ENCODE measurements around the gene SEPTIN8. TPM values are rescaled to one million over a fixed set of nuclear protein-coding genes. Genes with fewer than 3 reads are reported as not detected.

Gene SEPTIN8
- total RNA-seq, 1 donor from 2014 or later = 97.5 TPM

DNA sequence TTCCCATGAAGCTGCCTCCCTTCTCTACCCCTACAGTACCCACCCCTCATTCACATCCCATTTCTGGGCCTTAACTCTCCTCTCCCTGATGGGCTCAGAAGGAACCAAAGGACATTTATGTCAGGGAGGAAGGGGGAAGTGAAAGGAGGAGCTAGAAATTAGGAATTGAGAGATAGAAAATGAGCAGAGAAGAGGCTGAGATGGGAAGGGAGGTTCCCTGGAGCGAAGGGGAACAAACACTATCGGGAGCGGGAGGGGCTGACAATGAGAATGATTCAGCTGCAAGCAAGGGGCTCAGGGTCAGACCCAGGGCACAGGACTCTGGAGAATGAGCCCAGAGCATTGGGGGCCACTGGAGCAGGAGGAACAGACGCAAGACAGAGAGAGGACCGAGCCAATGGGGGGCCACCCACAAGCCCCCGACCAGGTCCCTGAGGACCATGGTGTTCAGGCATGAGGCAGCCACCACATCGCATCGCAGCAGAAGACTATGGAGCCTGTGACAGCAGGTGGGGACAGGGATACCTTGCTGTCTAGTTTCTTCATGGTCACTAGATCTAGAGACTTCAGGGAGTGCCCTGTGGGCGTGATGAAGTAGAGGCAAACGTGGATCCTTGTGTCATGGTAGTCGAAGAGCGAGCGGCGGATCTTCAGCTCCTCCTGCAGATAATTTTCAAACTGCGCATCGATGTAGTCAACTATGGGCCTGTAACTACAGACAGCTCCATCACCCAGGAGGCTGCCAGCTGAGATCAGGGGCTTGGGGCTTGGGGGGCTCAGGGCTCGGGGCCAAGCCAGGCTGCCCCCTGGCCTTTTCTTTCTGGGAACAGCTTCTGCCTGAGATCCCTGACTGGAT is 13.6 kb downstream of the SEPTIN8 start:
- no peaks in the 10 kb centered on the region for H3K27me3 Mint-ChIP-seq (ENCODE audit: low read depth, unreplicated experiment)
- no peaks in the 10 kb centered on the region for H3K9me3 Mint-ChIP-seq (ENCODE audit: unreplicated experiment)
- TF ChIP-seq EZH2 (IDR thresholded peaks at IDR 0.05; ENCODE audit: insufficient read depth, low read length) = no peak
- TF ChIP-seq, protein P1, sequence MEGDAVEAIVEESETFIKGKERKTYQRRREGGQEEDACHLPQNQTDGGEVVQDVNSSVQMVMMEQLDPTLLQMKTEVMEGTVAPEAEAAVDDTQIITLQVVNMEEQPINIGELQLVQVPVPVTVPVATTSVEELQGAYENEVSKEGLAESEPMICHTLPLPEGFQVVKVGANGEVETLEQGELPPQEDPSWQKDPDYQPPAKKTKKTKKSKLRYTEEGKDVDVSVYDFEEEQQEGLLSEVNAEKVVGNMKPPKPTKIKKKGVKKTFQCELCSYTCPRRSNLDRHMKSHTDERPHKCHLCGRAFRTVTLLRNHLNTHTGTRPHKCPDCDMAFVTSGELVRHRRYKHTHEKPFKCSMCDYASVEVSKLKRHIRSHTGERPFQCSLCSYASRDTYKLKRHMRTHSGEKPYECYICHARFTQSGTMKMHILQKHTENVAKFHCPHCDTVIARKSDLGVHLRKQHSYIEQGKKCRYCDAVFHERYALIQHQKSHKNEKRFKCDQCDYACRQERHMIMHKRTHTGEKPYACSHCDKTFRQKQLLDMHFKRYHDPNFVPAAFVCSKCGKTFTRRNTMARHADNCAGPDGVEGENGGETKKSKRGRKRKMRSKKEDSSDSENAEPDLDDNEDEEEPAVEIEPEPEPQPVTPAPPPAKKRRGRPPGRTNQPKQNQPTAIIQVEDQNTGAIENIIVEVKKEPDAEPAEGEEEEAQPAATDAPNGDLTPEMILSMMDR (IDR thresholded peaks at IDR 0.05; ENCODE audit: insufficient read depth, low read depth, low read length) = no peak
- H3K36me3 ChIP-seq (ENCODE audit: insufficient read depth, low read length) = peaks cover 13% of the 10 kb centered on the region
- H3K4me2 ChIP-seq (ENCODE audit: low read length) = no peak overlapping the region
- no peak overlapping the region for H3K27ac Mint-ChIP-seq (ENCODE audit: unreplicated experiment)
- H3K9ac ChIP-seq (ENCODE audit: low read length) = no peak overlapping the region
- H3K9me3 ChIP-seq (ENCODE audit: insufficient read depth, low read depth, low read length) = no peaks in the 10 kb centered on the region
- peaks cover 23% of the 10 kb centered on the region for H3K79me2 ChIP-seq (ENCODE audit: insufficient read depth, low read length)
- no peak overlapping the region for H2AFZ ChIP-seq (ENCODE audit: low read depth, low read length)
- no peak overlapping the region for H3K27ac ChIP-seq (ENCODE audit: low read depth, low read length)
- H4K20me1 ChIP-seq (ENCODE audit: insufficient read depth, low read length) = peaks cover 31% of the 10 kb centered on the region
- H3K27me3 ChIP-seq (ENCODE audit: insufficient read depth, low read length) = no peaks in the 10 kb centered on the region
- H3K4me1 Mint-ChIP-seq (ENCODE audit: low read depth, unreplicated experiment) = peaks cover 16% of the 10 kb centered on the region
- H3K4me3 ChIP-seq (ENCODE audit: insufficient read depth, low read depth, low read length) = no peak overlapping the region
- FAIRE-seq (no peak), DNase-seq (ENCODE audit: low read depth) (no peak)
- peaks cover 13% of the 10 kb centered on the region for H3K4me1 ChIP-seq (ENCODE audit: insufficient read depth, low read length)
- H3K36me3 Mint-ChIP-seq (ENCODE audit: low read depth, unreplicated experiment) = peaks cover 34% of the 10 kb centered on the region
- H3K4me3 Mint-ChIP-seq (ENCODE audit: unreplicated experiment) = no peak overlapping the region

DNA sequence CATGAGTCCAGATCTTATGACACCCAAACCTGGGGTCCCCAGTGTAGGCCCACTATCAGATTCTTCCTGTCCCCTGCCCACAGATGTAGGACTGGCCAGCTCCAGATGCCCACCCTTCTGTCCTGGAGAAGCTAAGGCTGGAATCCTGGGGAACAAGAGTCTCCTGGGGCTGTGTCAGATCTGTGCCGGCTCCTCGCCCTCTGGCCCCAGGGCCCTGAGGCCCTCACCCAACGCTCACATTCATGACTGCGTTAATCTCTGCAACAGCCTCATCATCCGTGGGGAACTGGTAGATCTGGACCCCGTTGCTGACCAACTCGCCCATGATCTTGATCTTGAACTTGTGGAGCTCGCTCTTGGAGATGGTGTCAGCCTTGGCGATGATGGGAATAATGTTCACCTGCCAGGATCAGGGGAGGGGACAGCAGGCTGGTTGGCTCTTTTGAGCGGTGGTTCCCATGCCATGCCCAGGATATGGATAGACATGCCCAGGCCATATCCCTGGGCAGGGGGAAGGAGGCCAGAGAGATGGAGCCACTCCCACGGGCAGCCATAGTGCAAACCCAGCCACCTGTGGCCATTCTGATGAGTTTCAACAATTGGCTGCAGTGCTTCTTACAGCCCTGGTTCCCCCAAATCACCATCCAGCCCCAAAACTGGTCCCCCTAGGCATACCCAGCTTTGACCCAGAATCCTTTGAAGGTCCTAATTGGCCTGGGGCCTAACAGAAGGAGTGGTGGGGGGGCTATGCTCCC is 14.6 kb downstream of the SEPTIN8 start:
- H3K36me3 Mint-ChIP-seq (ENCODE audit: low read depth, unreplicated experiment) = peaks cover 39% of the 10 kb centered on the region
- H3K4me1 ChIP-seq (ENCODE audit: insufficient read depth, low read length) = peaks cover 3% of the 10 kb centered on the region
- no peaks in the 10 kb centered on the region for H3K9me3 ChIP-seq (ENCODE audit: insufficient read depth, low read depth, low read length)
- no peak overlapping the region for H3K4me3 ChIP-seq (ENCODE audit: insufficient read depth, low read depth, low read length)
- H3K4me2 ChIP-seq (ENCODE audit: low read length) = no peak overlapping the region
- no peaks in the 10 kb centered on the region for H3K9me3 Mint-ChIP-seq (ENCODE audit: unreplicated experiment)
- peaks cover 8% of the 10 kb centered on the region for H3K4me1 Mint-ChIP-seq (ENCODE audit: low read depth, unreplicated experiment)
- H4K20me1 ChIP-seq (ENCODE audit: insufficient read depth, low read length) = peaks cover 23% of the 10 kb centered on the region
- H3K27ac Mint-ChIP-seq (ENCODE audit: unreplicated experiment) = peak overlapping the region; percentile 12
- peaks cover 19% of the 10 kb centered on the region for H3K36me3 ChIP-seq (ENCODE audit: insufficient read depth, low read length)
- H3K79me2 ChIP-seq (ENCODE audit: insufficient read depth, low read length) = peaks cover 19% of the 10 kb centered on the region
- no peaks in the 10 kb centered on the region for H3K27me3 Mint-ChIP-seq (ENCODE audit: low read depth, unreplicated experiment)
- no peaks in the 10 kb centered on the region for H3K27me3 ChIP-seq (ENCODE audit: insufficient read depth, low read length)
- TF ChIP-seq, protein P1 (IDR thresholded peaks at IDR 0.05; ENCODE audit: insufficient read depth, low read depth, low read length) = no peak
- TF ChIP-seq EZH2 (IDR thresholded peaks at IDR 0.05; ENCODE audit: insufficient read depth, low read length) = no peak
- DNase-seq (ENCODE audit: low read depth) (no peak), FAIRE-seq (no peak)
- no peak overlapping the region for H3K4me3 Mint-ChIP-seq (ENCODE audit: unreplicated experiment)
- H3K27ac ChIP-seq (ENCODE audit: low read depth, low read length) = no peak overlapping the region
- no peak overlapping the region for H2AFZ ChIP-seq (ENCODE audit: low read depth, low read length)
- no peak overlapping the region for H3K9ac ChIP-seq (ENCODE audit: low read length)
